ENCODE results near the gene PKD1.
"Not testable (repeated sequence)": the region's sequence is repeated elsewhere in the genome, so short reads cannot be mapped to it uniquely, and the experiment has no call there.

Gene PKD1

GRCh38 chr16:2123706-2124376 is 11.9 kb downstream of the PKD1 start:
- not testable (repeated sequence) for DNase-seq (ENCODE audit: low read depth)

GRCh38 chr16:2122934-2123683 is 12.6 kb downstream of the PKD1 start:
- not testable (repeated sequence) for DNase-seq (ENCODE audit: low read depth)

- no peak for DNase-seq (ENCODE audit: low read depth)
Observed at GRCh38 chr16:2122429-2122828, 13.3 kb downstream of the PKD1 start.

- DNase-seq (ENCODE audit: low read depth), result no peak
Observed at GRCh38 chr16:2121853-2122252, 13.8 kb downstream of the PKD1 start.

GRCh38 chr16:2121325-2121724 is 14.4 kb downstream of the PKD1 start:
- DNase-seq (ENCODE audit: low read depth), result not testable (repeated sequence)

- DNase-seq (ENCODE audit: low read depth), result not testable (repeated sequence)
Observed at GRCh38 chr16:2117960-2118722, 17.6 kb downstream of the PKD1 start.

GRCh38 chr16:2117341-2117740 is 18.4 kb downstream of the PKD1 start:
- DNase-seq (ENCODE audit: low read depth), result not testable (repeated sequence)

- DNase-seq (ENCODE audit: low read depth), result not testable (repeated sequence)
Observed at GRCh38 chr16:2116428-2116827, 19.3 kb downstream of the PKD1 start.

GRCh38 chr16:2115591-2115973 is 20.1 kb downstream of the PKD1 start:
- DNase-seq (ENCODE audit: low read depth), result no peak

GRCh38 chr16:2114885-2115590 is 20.7 kb downstream of the PKD1 start:
- not testable (repeated sequence) for DNase-seq (ENCODE audit: low read depth)

- not testable (repeated sequence) for DNase-seq (ENCODE audit: low read depth)
Observed at GRCh38 chr16:2114225-2114624, 21.5 kb downstream of the PKD1 start.

- not testable (repeated sequence) for DNase-seq (ENCODE audit: low read depth)
Observed at GRCh38 chr16:2112539-2113106, 23.1 kb downstream of the PKD1 start.

GRCh38 chr16:2111412-2112335 is 24.0 kb downstream of the PKD1 start:
- not testable (repeated sequence) for DNase-seq (ENCODE audit: low read depth)

GRCh38 chr16:2111009-2111353 is 24.7 kb downstream of the PKD1 start:
- not testable (repeated sequence) for DNase-seq (ENCODE audit: low read depth)

GRCh38 chr16:2110332-2111008 is 25.2 kb downstream of the PKD1 start:
- DNase-seq (ENCODE audit: low read depth), result not testable (repeated sequence)

GRCh38 chr16:2109872-2110271 is 25.8 kb downstream of the PKD1 start:
- DNase-seq (ENCODE audit: low read depth), result not testable (repeated sequence)

GRCh38 chr16:2109271-2109580 is 26.5 kb downstream of the PKD1 start:
- DNase-seq (ENCODE audit: low read depth), result not testable (repeated sequence)

GRCh38 chr16:2108446-2109270 is 27.0 kb downstream of the PKD1 start:
- DNase-seq (ENCODE audit: low read depth), result not testable (repeated sequence)

GRCh38 chr16:2107791-2108125 is 27.9 kb downstream of the PKD1 start:
- not testable (repeated sequence) for DNase-seq (ENCODE audit: low read depth)
